Fibroblast of gingiva (primary cell): ENCODE results near the gene STAB2.
"Not testable (repeated sequence)": the region's sequence is repeated elsewhere in the genome, so short reads cannot be mapped to it uniquely, and the experiment has no call there.

Experiments used
- DNase-seq: peaks from one replicate; pipeline ENCODE4 v3.0.0-alpha.2; 2011; ENCODE audit warnings: low read depth

The STAB2 gene

DNA sequence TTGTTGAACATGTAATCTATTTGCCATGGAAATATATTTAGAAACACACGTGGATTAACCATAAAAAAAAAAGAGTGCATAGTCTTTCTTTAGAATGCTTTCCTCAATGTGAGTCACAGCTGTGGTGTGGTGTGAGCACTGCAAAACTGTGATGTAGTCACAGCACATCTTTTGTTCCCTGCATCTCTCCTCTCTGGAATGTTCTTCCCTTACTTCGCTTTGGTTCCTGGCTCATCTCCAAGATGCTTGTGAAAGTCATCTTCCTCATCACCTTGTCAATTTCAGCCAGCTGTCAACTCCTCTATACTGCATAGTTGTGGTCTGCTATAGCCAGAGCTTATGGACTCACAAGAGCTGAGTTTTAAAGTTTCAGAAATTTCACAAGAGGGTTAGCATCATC lies 60.2 kb downstream of the STAB2 start:
- no peak for DNase-seq

GRCh38 chr12:103652808-103653207 lies 65.7 kb downstream of the STAB2 start:
- no peak for DNase-seq

GRCh38 chr12:103653568-103654173 lies 66.6 kb downstream of the STAB2 start:
- not testable (repeated sequence) for DNase-seq

- DNase-seq, result no peak
Measured at GRCh38 chr12:103654816-103655215, 67.7 kb downstream of the STAB2 start.

DNA sequence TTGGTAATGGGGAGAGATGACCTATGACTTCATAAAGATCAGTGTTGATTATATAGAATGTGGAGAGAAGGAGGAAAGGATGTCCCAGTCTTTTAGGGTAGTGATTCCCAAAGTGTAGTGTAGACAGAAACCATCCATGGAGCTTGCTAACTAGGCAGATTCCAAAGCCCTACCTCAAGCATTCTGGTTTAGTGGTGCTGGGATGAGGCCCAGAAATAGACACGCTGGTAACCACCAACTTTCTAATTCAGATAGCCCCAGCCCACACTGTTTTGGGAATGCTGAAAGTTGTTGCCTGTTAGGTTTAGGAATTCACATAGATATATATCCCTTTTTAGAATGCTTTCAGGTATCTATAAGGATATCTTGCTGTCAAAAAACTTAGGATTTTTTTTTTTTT lies 69.2 kb downstream of the STAB2 start:
- no peak for DNase-seq

DNA sequence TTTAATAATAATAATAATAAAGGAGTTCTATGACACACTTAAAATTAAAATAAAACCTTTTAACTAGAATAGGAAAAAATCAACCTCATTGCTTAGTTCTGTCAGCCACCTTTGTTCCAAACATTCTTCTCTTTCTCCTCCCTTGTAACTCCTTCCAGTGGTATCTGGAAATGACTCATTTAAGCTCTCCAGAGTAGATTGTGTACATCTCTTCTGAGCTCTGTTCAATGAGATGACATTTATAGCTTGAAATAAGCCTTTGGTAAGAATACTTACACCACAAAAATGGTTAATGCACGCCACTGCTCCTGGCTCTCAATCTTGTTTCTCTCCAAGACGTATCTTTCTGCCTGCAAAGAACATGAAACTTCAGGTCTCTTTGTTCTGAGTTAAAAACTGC lies 70.3 kb downstream of the STAB2 start:
- DNase-seq, result no peak

- DNase-seq, result no peak
Measured at GRCh38 chr12:103664626-103665025, 77.6 kb downstream of the STAB2 start.

DNA sequence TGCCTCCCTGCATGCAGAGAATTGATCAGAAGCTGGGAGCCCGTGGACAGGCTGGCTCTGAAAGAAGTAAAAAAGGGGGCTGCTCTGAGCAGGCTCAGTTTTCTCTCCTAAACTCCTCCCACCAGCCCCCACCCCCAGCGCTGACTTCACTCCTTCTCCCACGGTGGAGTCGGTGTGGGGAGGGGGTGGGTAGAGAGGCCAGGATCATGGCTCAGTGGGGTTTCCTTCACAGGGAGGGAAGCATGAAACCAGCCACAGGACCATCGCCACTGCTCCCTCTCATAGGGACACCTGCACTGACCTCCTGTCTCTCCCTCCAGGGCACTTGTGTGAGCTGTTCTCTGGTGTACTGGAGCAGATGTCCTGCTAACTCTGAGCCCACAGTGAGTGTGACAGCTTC lies 78.9 kb downstream of the STAB2 start:
- DNase-seq, result no peak

DNA sequence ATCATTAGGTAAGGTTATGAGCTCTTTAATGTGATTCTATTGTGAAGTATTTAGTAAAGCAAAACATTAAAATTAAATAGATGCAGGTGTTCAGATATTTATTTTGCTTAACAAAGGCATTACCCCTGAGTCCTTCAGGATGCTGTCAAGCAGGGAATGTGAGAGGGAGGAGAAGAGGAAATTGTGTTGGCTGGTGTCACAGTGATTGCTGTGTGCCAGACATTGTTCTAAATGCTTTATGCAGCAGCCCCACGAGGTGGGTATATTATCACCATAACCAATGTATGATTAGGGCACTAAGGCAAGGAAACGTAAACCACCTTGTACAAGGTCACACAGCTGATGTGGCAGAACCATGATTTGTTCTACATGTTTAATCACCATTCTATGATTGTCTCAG lies 80.1 kb downstream of the STAB2 start:
- no peak for DNase-seq

DNA sequence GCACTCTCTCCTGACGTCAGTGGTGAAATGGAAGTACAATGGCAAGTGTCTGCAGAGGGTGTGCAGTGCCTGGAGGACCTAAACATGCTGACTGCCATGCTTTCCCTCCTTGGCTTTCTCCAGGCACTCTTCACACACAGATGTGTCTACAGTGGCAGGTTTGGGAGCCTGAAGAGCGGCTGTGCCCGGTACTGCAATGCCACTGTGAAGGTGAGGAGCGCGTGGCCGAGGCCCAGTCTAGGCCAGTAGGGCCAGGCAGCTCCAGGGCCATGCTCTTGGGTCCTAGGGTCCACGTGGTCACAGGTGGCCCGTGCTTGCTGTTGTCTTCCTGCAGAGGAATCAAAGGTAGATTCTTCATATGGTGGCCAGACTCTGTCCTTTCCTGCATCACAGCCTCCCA lies 81.4 kb downstream of the STAB2 start:
- no peak for DNase-seq

GRCh38 chr12:103671367-103671766 lies 84.3 kb downstream of the STAB2 start:
- no peak for DNase-seq

DNA sequence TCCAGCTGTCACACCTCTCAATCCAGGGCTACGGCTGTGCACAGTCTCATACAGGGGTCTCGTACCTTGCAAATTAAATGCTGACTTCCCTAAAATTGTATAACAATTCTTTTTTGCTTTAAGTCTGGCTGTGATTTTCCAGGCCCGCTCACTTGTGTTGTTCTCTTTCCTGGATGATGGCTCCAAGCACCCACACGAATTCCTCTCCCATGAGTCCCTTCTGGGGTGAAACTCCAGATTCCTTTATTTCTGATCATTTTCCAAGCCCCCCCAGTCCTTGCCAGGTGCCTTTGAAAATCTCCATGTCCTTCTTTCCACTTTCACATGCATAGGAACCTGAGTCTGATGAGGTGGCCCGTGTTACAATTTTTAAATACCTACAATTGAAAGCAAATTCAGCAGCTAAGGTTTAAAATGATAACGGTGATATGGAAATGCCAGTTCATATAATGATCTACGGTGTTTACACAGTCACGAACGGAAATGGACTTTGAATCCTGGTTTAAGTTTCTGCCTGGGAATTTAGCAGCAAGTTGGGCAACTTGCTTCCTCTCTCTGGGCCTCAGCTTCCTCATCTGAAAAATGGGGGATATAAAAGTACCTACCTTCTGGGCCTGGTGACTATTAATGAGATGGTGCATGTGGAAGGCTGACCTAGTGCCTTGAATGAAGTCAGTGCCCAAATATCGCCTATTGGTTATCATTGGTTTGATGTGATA lies 85.5 kb downstream of the STAB2 start:
- no peak for DNase-seq

DNA sequence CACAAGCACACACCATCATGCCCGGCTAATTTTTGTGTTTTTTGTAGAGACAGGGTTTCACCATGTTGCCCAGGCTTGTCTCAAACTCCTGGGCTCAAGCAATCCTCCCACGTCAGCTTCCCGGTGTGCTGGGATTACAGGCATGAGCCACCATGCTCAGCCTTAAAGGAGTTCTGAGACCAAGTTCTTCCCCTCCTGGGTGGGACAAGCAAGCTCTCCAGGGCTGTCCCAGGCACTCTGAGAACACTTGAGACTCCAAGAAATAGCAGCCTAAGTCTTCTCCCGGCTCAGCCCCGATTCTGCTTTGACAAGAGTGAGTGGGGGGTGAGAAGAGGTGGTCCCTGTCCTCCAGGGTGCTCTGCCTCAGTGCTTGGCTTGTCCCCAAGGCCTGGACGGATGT lies 86.4 kb downstream of the STAB2 start:
- no peak for DNase-seq

DNA sequence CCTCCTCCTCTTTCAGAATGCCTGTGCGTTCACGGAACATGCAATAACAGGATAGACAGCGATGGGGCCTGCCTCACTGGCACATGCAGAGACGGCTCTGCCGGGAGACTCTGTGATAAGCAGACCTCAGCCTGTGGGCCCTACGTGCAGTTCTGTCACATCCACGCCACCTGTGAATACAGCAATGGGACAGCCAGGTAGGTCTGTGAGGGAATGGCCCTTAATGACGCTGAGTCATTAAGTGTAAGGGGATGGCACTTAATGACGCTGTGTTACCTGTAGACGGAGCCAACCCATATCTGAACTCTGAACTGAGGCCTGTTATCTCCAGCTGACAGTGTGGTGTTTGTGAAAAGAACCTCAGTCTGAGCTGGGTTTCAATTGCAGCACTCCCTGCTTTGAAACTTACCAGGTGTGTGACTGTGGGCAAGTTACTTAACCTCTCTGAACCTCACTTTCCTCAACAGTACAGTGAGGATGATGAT lies 86.9 kb downstream of the STAB2 start:
- DNase-seq, result no peak

GRCh38 chr12:103676893-103677292 lies 89.8 kb downstream of the STAB2 start:
- no peak for DNase-seq

DNA sequence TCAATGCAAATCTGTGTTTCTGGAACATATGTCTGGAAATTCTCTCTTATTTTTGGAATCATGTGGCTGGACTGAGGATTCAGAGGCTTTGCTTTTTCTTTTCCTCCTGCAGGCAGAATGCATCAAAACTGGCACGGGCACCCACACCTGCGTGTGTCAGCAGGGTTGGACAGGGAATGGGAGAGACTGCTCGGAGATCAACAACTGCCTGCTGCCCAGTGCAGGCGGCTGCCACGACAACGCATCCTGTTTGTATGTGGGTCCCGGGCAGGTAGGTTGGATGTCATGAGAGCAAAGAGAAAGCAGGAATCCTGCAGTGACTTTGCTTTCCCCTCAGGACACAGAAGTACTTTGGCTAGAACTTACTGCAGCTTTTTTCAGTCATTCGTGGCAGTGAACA lies 90.3 kb downstream of the STAB2 start:
- no peak for DNase-seq

DNA sequence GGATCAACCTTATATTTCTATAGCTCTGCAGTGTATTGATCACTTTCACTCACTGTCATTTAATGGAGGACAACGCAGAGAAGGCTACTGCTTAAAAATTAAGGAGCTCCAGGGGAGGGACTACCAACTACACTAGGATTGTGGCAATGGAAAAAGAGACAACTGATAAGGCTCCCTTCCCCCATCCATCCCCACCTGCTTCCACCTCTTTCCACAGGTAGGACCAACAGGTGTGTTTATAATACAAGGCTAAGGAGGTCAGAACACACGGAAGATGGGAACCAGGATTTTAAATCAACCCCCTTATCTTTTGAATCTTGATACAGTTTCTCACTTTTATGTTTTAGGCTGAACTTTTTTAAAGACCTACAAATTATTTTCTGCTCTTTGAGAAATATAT lies 90.8 kb downstream of the STAB2 start:
- no peak for DNase-seq

- no peak for DNase-seq
Measured at GRCh38 chr12:103679421-103680170, 92.5 kb downstream of the STAB2 start.

DNA sequence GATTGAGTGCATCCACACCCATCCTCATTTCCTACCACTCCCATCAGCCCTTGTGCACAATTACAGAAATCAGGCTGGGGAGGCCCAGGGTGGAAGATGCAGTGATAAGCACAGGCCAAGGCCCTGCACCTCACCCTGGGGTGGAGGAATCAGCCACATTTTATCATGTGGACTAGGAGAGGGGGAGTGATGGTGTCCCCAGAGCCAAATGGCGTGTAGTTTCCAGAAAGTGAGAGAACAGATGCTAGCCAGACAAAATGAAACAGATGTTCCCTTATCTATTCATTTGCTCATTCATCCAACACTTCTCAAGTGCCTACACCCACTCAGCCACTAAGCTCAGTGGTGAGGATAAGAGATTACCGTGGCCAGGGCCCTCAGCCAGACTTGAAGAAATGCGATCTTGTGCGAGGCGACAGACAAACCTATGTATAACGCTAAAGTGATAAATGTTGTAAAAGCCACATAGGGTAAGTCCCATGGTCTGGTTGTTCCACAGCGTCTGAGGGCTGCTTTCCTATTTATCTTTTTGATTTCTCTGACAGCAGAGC lies 93.6 kb downstream of the STAB2 start:
- no peak for DNase-seq

- no peak for DNase-seq
Measured at GRCh38 chr12:103686026-103686425, 99.0 kb downstream of the STAB2 start.

GRCh38 chr12:103687253-103687652 lies 100.2 kb downstream of the STAB2 start:
- no peak for DNase-seq

- no peak for DNase-seq
Measured at GRCh38 chr12:103688376-103689063, 101.4 kb downstream of the STAB2 start.
